Measurements from ENCODE around the gene IDH1. TPM values are rescaled to one million over a fixed set of nuclear protein-coding genes. Genes with fewer than 3 reads are reported as not detected.

The IDH1 gene
- total and polyA plus RNA-seq, 2 of the 8 experiments (the other 6 are each of a cell fraction or from before 2014, with no cell fraction given) = 174 to 398 TPM

DNA sequence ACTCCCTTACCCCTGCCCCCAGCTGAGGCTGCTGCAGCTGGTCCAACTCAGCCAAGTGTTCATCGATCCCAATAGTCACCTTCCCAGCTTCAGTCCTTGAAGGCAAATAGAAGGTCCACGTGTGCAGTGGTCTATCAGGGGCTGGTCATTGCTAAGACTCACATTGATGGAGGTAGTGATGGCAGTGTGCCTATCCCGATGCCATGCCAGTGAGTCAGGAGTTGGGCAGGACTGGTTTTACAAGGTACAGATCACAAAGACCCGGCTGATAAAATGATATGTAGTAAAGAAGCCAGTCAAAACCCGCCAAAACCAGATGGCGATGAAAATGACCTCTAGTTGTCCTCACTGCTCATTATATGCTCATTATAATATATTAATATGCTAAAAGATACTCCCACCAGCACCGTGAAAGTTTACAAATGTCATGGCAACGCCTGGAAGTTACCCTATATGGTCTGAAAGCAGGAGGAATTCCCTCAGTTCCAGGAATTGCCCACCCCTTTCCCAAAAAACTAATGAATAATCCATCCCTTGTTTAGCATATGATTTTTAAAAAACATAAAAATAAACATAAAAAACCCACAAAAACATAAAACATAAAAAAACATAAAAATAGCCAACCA lies 62.1 kb downstream of the IDH1 start:
- Histone ChIP-seq H2BK120ac (replicated peaks; ENCODE audit: low read depth, low read length) (no peak overlapping the region), H3K9me3 (ENCODE audit: insufficient read depth in 2 of 2, low read depth in 1 of 2, low read length in 1 of 2) (no peaks in the 10 kb centered on the region), H3K18ac (ENCODE audit: extremely low read depth, low read length) (no peak overlapping the region), H3K56ac (replicated peaks; ENCODE audit: insufficient read length, low read depth, low read length) (no peak overlapping the region), H4K5ac (ENCODE audit: insufficient read length, low read depth, low read length) (no peak overlapping the region), H3K79me2 (ENCODE audit: control insufficient read depth in 1 of 2, insufficient read depth in 2 of 2, low read length in 2 of 2) (no peaks in the 10 kb centered on the region), H3K79me1 (ENCODE audit: low read depth, low read length) (no peaks in the 10 kb centered on the region), H3K9ac (replicated peaks in 1 of 4; ENCODE audit: extremely low read depth in 1 of 4, low read depth in 3 of 4, low read length in 3 of 4) (no peak overlapping the region), H3K23ac (ENCODE audit: insufficient read length) (no peak overlapping the region), H3K36me3 (ENCODE audit: control insufficient read depth in 2 of 4, insufficient read depth in 4 of 4, low read length in 3 of 4) (no peaks in the 10 kb centered on the region), H2BK15ac (ENCODE audit: low read length) (no peak overlapping the region), H3K27ac (ENCODE audit: low read depth, low read length) (no peak overlapping the region), H3K14ac (ENCODE audit: insufficient read length) (no peak overlapping the region), H4K8ac (ENCODE audit: extremely low read depth, insufficient read depth, low read length) (no peak overlapping the region), H2AFZ (ENCODE audit: low read length) (no peak overlapping the region), H3K4ac (replicated peaks; ENCODE audit: insufficient read length, low read depth, low read length) (no peak overlapping the region), H3K4me2 (ENCODE audit: insufficient read depth in 1 of 2, low read depth in 2 of 2, low read length in 2 of 2) (no peak overlapping the region), H4K20me1 (replicated peaks in 1 of 2; ENCODE audit: control insufficient read depth in 1 of 2, insufficient read depth in 2 of 2, low read length in 2 of 2) (no peaks in the 10 kb centered on the region), H2BK5ac (ENCODE audit: low read depth, low read length) (no peak overlapping the region), H4K91ac (replicated peaks; ENCODE audit: insufficient read length, low read length) (no peak overlapping the region), H3K4me1 (replicated peaks in 1 of 4; ENCODE audit: control insufficient read depth in 3 of 4, insufficient read depth in 4 of 4, low read length in 3 of 4) (peaks cover 0 to 7% (median 4%) of the 10 kb centered on the region in 4 experiments; a peak in 2 of 7 replicates), H2AK5ac (ENCODE audit: low read depth, low read length) (no peak overlapping the region), H3K27me3 (replicated peaks in 1 of 4; ENCODE audit: control insufficient read depth in 3 of 4, extremely low read depth in 1 of 4, insufficient read depth in 3 of 4, low read length in 3 of 4) (no peaks in the 10 kb centered on the region), H2BK20ac (ENCODE audit: low read length) (no peak overlapping the region), H2BK12ac (ENCODE audit: low read depth, low read length) (no peak overlapping the region; the same call in 1 of the 2 replicates), H3K23me2 (ENCODE audit: low read depth, low read length) (no peaks in the 10 kb centered on the region), H3K4me3 (ENCODE audit: extremely low read depth in 1 of 4, insufficient read depth in 2 of 4, low read depth in 3 of 4, low read length in 4 of 4) (no peak overlapping the region)
- 90% methylated on average over 8 of the region's 8 CpGs; no CpG with 5 or more reads in 1 of the 2 experiments for WGBS, 2 experiments (ENCODE audit: extremely low coverage in 1 of 2, insufficient coverage in 1 of 2, insufficient read length in 1 of 2, insufficient replicate concordance in 2 of 2, low coverage in 1 of 2, low lambda C conversion rate in 2 of 2, missing lambda C conversion rate in 1 of 2)
- CTCF ChIA-PET (ENCODE audit: partially characterized antibody) = interaction anchor here (2.4 kb wide), 1 partner anchor 17 kb away, joined by 17 read pairs; no protein-coding TSS in a partner anchor
- no peak for FAIRE-seq
- TF ChIP-seq RNF2 (IDR thresholded peaks at IDR 0.05; ENCODE audit: borderline replicate concordance, low read depth, low read length, missing control alignments, poor library complexity, severe bottlenecking) (no peak), SUZ12 (IDR thresholded peaks at IDR 0.05; ENCODE audit: low read length) (no peak), CHD1 (IDR thresholded peaks at IDR 0.05; ENCODE audit: low read depth, low read length) (no peak), RBBP5 (IDR thresholded peaks at IDR 0.05; ENCODE audit: borderline replicate concordance, low read depth, low read length) (no peak), FOSL1 (IDR thresholded peaks at IDR 0.05; ENCODE audit: insufficient read depth, low read depth, low read length) (no peak), CBX8 (IDR thresholded peaks at IDR 0.05; ENCODE audit: borderline replicate concordance, low read depth, low read length) (no peak), SRF (IDR thresholded peaks at IDR 0.05; ENCODE audit: low read depth, low read length) (peak; percentile 31; the same call in 1 of the 2 replicates), BCL11A (IDR thresholded peaks at IDR 0.05; ENCODE audit: low read depth in 2 of 2, low read length in 2 of 2) (no peak)
- no peak for DNase-seq (ENCODE audit: low read depth in 1 of 2, low spot score in 2 of 2)
- POLR2A ChIA-PET (ENCODE audit: partially characterized antibody) = interaction anchor here (0.7 to 1.1 kb wide), 2 partner anchors 11 to 47 kb away, joined by 3 read pairs; no protein-coding TSS in a partner anchor

Measured in H1 (cell line).